Superior temporal gyrus (tissue), 1 donor: ENCODE measurements around the gene CTPS1.

Experiments used
- DNase-seq: peaks from one replicate; pipeline ENCODE4 v3.0.0-alpha.2; 2016; ENCODE audit errors: extremely low spot score

Gene CTPS1

GRCh38 chr1:40997096-40997495 lies 17.6 kb downstream of the CTPS1 start:
- no peak for DNase-seq

- DNase-seq, result no peak
Observed at GRCh38 chr1:40998668-40999067, 19.2 kb downstream of the CTPS1 start.

- no peak for DNase-seq
Observed at GRCh38 chr1:41003127-41003639, 23.7 kb downstream of the CTPS1 start.

- peak; percentile 97 for DNase-seq
Observed at GRCh38 chr1:41003640-41004220, 24.2 kb downstream of the CTPS1 start.

- DNase-seq, result no peak
Observed at GRCh38 chr1:41005876-41006275, 26.4 kb downstream of the CTPS1 start.

GRCh38 chr1:41006942-41007865 lies 27.7 kb downstream of the CTPS1 start:
- DNase-seq, result no peak

GRCh38 chr1:41009466-41009865 lies 30.0 kb downstream of the CTPS1 start:
- no peak for DNase-seq

- no peak for DNase-seq
Observed at GRCh38 chr1:41010345-41010744, 30.8 kb downstream of the CTPS1 start.

GRCh38 chr1:41013024-41013423 lies 33.5 kb downstream of the CTPS1 start:
- DNase-seq, result no peak

GRCh38 chr1:41013796-41014195 lies 34.3 kb downstream of the CTPS1 start:
- DNase-seq, result no peak

GRCh38 chr1:41014871-41015270 lies 35.4 kb downstream of the CTPS1 start:
- no peak for DNase-seq

GRCh38 chr1:41015281-41015896 lies 35.9 kb downstream of the CTPS1 start:
- DNase-seq, result no peak

- DNase-seq, result no peak
Observed at GRCh38 chr1:41015897-41016470, 36.5 kb downstream of the CTPS1 start.

GRCh38 chr1:41017141-41018017 lies 37.9 kb downstream of the CTPS1 start:
- no peak for DNase-seq

- no peak for DNase-seq
Observed at GRCh38 chr1:41018018-41018410, 38.5 kb downstream of the CTPS1 start.

- DNase-seq, result no peak
Observed at GRCh38 chr1:41019353-41019745, 39.9 kb downstream of the CTPS1 start.

GRCh38 chr1:41020109-41020576 lies 40.6 kb downstream of the CTPS1 start:
- no peak for DNase-seq

- DNase-seq, result no peak
Observed at GRCh38 chr1:41020654-41021053, 41.2 kb downstream of the CTPS1 start.

GRCh38 chr1:41021526-41022308 lies 42.2 kb downstream of the CTPS1 start, which contains the start of gene SLFNL1:
Gene SLFNL1 (minus strand): TSS chr1:41021725. CDS start chr1:41020660, 1,065 bp downstream.
- DNase-seq, result no peak

- no peak for DNase-seq
Observed at GRCh38 chr1:41022424-41022823, 42.9 kb downstream of the CTPS1 start.
